G401.6 (cell line): ENCODE results near the gene DGKB.

Source experiments
- FAIRE-seq: peaks from 2 replicates; lab custom pipeline; 2012; peaks lifted over from hg19 to GRCh38; lab: Jason Lieb, UNC

DGKB gene

GRCh38 chr7:14687241-14687640 lies 215.3 kb downstream of the DGKB start:
- no peak for FAIRE-seq

DNA sequence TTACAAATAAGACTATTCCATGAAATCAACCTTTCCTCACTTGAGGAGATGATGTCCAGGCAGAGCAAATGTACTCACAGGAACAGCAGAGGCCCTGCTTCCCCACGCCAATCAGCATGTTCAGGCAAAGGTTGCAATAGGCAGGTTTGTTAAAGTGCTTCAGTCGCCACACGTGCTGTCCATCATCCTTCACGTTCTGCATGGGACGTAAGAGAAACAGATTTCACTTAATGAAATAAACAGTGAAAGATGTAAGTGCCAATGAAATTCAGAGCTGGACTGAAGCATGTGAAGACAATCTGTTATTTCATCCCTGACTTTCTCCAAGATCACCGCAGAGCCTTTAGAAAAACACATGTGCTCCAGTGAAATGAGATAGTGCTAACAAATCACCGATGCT lies 217.4 kb downstream of the DGKB start:
- no peak for FAIRE-seq

DNA sequence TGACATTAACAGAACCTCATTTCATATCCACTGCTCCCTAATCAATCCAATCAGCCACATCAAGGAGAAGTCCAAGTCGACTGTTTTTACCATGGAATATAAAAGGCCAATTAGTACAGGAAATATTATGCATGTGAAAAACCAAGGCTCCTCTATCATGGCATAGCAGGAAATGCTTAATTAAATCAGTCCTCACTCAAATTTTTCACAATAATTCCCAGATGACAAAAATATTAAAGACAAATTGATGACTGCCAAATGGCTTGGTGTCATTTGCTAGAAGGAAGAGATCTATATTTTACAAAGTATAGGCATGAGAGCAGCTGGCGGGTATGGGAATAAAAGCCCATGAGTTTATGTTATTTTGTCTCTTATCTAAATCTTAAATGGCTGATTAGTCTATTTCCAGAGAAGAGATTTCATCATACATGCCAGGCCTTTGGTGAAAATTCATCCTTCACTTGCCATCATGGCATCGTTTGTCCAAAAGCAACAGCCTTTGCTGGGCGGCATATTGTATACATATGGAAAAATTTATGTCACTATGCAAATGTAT lies 219.6 kb downstream of the DGKB start:
- FAIRE-seq: no peak

GRCh38 chr7:14676896-14677295 lies 225.7 kb downstream of the DGKB start:
- FAIRE-seq: no peak

DNA sequence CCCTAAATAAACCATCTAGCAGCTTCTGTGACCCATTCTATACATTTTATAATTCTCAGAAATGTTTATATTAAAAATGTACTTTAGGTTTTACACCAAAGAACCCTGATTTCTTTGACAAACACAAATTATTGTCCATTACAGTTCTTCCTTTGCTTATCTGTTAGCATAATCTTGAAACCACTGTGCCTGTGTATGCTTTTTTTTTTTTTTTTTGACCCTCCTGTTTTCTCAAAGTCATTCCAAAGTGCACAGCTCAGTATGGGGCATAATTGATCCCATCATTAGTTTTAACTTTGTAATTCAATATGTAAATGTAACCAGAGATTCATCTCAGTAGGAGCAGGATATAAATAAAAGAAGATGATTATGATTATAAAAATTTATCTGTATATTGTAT lies 229.3 kb downstream of the DGKB start:
- FAIRE-seq: no peak

- no peak for FAIRE-seq
These were observed 235.6 kb downstream of the DGKB start for GRCh38 chr7:14666913-14667312.

- no peak for FAIRE-seq
These were observed 236.2 kb downstream of the DGKB start for GRCh38 chr7:14666304-14666703.

DNA sequence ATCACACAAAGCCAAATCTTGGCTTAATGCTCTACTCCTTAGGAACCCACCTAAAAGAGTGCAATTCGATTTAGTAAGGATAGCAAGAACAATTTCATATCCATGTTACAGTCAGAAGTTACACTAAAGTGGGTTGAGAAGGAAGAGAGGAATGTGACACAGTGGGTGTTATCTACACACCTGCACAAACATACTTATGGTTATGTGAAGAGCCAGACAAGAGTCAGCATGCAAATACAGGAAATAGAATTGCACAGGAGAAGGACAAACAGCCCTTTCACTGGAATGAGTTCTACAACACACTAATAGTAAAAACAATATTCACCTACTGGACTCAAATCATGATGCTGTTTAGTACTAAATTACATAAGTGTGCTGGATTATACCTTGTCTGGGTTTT lies 262.8 kb downstream of the DGKB start:
- FAIRE-seq: no peak

DNA sequence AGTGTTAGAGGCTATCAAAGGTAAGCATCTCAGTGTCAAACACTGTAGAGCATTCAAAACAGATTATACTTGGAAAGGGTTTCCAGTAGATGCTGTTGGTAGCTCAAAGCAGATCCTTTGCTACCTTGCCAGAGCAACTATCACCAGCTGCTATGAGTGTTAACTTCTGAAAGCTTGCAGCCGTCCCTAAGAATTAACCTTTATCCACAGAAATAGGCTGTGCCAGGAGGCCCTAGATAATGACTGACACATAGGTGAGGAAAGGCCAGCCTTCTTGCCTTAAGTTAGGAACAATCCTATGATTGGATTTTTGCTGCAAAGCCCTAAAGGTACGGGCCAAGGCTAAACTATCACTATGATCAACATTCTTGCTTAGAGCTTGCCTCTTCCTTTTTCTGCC lies 263.2 kb downstream of the DGKB start:
- FAIRE-seq: no peak

- FAIRE-seq: peak; percentile 78
These were observed 264.6 kb downstream of the DGKB start for GRCh38 chr7:14637968-14638367.

- no peak for FAIRE-seq
These were observed 266.6 kb downstream of the DGKB start for GRCh38 chr7:14635955-14636354.

GRCh38 chr7:14630048-14630447 lies 272.5 kb downstream of the DGKB start:
- FAIRE-seq: no peak

DNA sequence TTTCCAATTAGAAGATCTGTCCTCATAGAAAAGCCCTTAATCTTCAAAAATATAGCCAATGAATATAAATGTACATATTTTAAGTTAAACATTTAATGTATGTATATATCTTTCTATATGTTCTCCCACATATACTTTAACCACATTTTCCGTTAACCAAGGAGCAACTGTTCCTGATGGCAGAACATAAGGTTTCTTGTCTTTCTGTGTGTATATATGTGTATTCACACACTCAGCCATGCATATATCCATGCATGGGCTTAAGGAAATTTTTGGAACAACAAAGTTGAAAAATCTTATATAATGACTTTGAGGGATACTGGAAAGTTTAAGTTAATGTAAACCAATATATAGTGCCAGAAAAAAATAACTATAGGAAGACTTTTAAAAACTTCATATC lies 274.0 kb downstream of the DGKB start:
- FAIRE-seq: no peak

DNA sequence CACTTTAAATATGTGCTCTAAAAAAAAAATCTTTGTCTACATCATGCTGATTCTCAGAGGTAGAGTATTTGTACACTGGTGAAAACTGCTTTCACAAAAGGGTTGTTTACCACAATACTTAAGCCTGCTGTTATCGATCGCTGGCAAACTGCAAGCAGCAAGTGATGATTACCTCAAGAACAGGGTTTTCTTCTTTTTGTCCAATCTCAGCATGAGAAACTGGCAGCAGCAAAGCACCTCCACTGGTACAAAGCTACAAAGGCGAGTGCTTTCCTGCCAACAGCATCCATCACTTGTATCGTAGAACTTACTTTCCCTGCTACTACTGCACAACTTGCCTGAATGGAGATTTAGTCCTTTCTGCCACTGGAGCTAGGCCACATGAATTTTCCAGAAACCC lies 276.5 kb downstream of the DGKB start:
- no peak for FAIRE-seq

GRCh38 chr7:14622559-14622958 lies 280.0 kb downstream of the DGKB start:
- no peak for FAIRE-seq

DNA sequence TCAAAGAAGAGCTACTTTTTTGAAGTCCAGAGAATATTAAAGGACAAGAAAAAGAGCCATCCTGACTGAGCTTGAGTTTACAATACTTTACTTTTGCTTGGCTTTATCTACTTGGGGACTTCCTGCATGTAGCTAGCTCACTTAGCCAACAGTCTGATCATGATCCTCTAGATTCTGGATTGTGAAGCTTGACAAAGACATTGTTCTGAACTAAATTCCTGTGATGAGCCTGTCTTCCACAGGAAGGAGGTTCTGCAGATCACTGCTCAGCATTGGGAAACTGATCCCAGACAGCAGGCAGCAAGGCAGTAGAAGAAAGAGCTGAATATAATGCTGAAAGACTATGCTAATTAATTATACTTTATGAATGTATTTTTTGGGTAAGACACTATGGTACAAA lies 296.4 kb downstream of the DGKB start:
- no peak for FAIRE-seq

- no peak for FAIRE-seq
These were observed 297.9 kb downstream of the DGKB start for GRCh38 chr7:14604606-14605005.

DNA sequence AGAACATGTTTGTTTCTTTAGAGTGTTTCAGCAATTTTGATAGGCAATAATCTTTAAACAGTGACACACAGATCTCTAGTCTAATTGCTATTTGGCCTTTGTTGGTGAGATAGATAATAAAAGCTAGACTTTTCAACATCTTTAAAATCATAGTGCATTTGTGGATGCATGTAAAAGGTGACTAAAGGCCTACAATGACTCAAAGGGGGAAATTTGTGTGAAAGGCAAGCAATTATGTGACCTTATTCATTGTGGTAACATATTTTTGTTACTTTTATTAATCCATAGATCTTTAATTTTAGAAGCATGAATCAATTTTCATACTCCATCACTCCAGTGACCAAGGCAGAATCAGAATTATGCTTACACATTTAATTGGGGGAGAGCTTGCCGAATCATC lies 299.7 kb downstream of the DGKB start:
- no peak for FAIRE-seq

GRCh38 chr7:14600766-14601367 lies 301.7 kb downstream of the DGKB start:
- no peak for FAIRE-seq

GRCh38 chr7:14598978-14599377 lies 303.6 kb downstream of the DGKB start:
- FAIRE-seq: no peak

GRCh38 chr7:14596421-14596820 lies 306.1 kb downstream of the DGKB start:
- no peak for FAIRE-seq

DNA sequence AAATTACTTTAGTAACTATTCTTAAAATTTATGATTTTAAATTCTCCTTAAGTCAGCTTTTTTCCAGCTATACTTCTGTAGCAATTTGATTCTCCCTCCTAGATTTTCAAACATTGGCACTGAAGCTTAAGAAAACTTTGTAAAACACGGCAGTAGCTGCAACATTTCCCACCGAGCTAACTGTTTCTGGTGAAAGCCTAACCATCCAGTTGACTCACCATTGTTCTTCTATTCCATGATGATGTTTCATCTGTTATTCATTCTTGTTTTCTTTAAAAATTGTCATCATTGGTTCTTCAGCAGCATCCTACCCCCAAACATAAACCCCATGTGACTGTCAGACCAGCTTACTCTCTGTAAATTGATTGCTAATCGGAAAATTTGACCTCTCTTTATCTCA lies 312.3 kb downstream of the DGKB start:
- FAIRE-seq: no peak

DNA sequence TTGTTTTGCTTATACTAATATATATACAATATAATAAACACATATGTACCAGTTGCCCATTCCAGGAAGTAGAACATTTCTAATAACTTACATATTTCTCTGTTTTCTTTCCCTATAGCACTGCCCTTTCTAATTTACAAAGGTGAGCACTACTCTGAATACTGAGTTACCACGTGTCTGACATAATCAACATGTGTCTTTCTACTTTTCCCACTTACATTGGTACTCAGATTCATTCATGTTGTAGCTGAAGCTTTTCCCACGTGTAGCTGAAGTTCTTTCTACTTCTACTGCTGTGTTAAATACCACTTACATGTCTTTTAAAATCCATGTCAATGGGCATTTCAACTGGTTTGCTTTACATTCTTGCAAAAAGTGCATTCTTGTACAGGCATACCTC lies 317.3 kb downstream of the DGKB start:
- FAIRE-seq: no peak

- FAIRE-seq: no peak
These were observed 319.0 kb downstream of the DGKB start for GRCh38 chr7:14583518-14583917.

GRCh38 chr7:14582010-14582409 lies 320.5 kb downstream of the DGKB start:
- no peak for FAIRE-seq
